ENCODE measurements around the gene GOLGA3.
"Not testable (repeated sequence)": the region's sequence is repeated elsewhere in the genome, so short reads cannot be mapped to it uniquely, and the experiment has no call there.

GOLGA3 gene

DNA sequence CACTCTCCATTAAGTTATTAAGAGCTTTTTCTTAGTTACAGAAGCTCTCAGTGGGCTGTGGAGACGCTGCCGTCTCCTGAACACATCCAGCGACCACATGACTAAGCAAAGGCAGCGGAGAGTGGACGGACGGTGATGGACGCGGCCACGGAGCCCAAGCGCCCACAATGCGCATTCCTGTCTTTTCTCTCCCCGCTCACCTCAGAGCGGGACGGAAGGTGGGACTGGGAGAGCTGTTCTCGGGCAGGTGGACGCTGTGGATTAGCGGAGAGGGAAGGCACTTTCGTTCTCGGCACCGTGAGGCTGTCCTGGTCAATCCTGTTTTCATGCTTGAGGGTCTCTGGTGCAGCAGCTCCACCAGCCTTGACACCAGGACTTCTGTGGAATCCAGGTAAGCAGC lies 64.4 kb downstream of the GOLGA3 start:
- H3K27ac Mint-ChIP-seq = peak overlapping the region; percentile 78
- H3K36me3 Mint-ChIP-seq (ENCODE audit: low read depth) = peaks cover 25% of the 10 kb centered on the region
- no peaks in the 10 kb centered on the region for H3K9me3 Mint-ChIP-seq
- no peak overlapping the region for H3K4me3 Mint-ChIP-seq
- H3K27me3 Mint-ChIP-seq (ENCODE audit: low read depth, poor library complexity) = peaks cover 5% of the 10 kb centered on the region
- peaks cover 58% of the 10 kb centered on the region for H3K4me1 Mint-ChIP-seq
- DNase-seq = no peak
- no peak for TF ChIP-seq CTCF (IDR thresholded peaks at IDR 0.05)

DNA sequence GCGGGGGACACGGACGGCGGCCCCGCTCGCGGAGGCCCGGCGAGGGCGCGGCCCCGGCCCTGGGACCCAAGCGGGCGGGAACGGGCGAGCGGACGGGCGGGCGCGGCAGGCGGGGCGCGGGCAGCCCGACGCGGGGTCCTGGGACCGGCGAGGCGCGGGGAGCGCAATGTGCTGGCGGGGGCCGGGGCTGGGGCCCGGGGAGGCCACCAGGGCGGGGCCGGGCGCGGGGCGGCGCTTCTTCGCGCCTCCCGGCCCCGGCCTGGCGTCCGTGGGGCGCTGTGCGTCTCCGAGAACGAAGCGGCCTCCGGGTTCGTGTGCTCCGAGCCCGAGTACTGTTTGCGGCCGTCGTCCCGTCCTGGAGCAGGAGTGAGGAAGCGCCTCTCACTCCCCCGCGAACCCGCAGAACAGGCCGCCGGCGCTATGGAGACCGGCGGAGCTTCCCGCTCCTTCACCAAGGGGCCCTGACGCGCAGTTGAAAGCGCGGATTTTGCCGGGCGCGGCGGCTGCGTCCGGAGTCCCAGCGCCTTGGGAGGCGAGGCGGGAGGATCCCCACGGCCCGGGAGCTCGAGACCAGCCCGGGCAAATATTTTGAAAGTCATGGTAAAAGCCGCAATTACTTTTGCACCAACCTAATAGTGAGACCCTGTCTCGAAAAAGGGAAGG lies 66.6 kb downstream of the GOLGA3 start:
- H3K27ac Mint-ChIP-seq = peak overlapping the region; percentile 80

GRCh38 chr12:132761032-132761920 lies 67.4 kb downstream of the GOLGA3 start, which contains the start of gene ANKLE2:
ANKLE2 (minus strand) TSS chr12:132761832; CDS start chr12:132761798, 34 bp downstream.
- peaks cover 30% of the 10 kb centered on the region for H3K36me3 Mint-ChIP-seq (ENCODE audit: low read depth)
- H3K4me3 Mint-ChIP-seq = peak within 1 kb of the TSS; percentile 97
- H3K27me3 Mint-ChIP-seq (ENCODE audit: low read depth, poor library complexity) = peaks cover 5% of the 10 kb centered on the region
- H3K4me1 Mint-ChIP-seq = peaks cover 30% of the 10 kb centered on the region
- DNase-seq = peak; percentile 75
- peak within 1 kb of the TSS; percentile 99 for H3K27ac Mint-ChIP-seq
- H3K9me3 Mint-ChIP-seq = no peaks in the 10 kb centered on the region
- no peak for TF ChIP-seq CTCF (IDR thresholded peaks at IDR 0.05)

More for the DNA sequence above, 66.6 kb downstream of the GOLGA3 start:
- Mint-ChIP-seq H3K4me1 (peaks cover 38% of the 10 kb centered on the region), H3K36me3 (ENCODE audit: low read depth) (peaks cover 27% of the 10 kb centered on the region), H3K4me3 (peak overlapping the region; percentile 78), H3K9me3 (no peaks in the 10 kb centered on the region), H3K27me3 (ENCODE audit: low read depth, poor library complexity) (peaks cover 5% of the 10 kb centered on the region)
- peak; percentile 84 for DNase-seq
- TF ChIP-seq CTCF (IDR thresholded peaks at IDR 0.05) = no peak

DNA sequence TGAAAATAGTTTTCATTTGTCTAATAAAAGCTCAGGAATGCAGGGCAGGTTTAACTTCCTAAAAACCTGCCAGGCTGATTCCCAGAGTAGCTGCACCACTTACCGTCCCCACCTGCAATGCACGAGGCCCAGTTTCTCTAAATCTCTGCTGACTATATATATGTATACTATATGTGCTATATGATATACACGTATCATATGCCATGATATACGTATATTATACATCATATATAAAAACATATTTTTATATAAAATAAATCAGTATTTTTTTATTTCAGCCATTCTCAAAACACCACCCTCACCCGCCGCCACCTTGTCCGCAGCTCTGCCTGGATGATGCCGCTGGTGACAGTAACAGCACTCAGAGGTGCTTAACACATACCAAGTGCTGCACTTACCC lies 69.3 kb downstream of the GOLGA3 start:
- DNase-seq = no peak
- no peak for TF ChIP-seq CTCF (IDR thresholded peaks at IDR 0.05)
- peaks cover 19% of the 10 kb centered on the region for H3K4me1 Mint-ChIP-seq
- no peak overlapping the region for H3K27ac Mint-ChIP-seq
- peaks cover 39% of the 10 kb centered on the region for H3K36me3 Mint-ChIP-seq (ENCODE audit: low read depth)
- peaks cover 5% of the 10 kb centered on the region for H3K27me3 Mint-ChIP-seq (ENCODE audit: low read depth, poor library complexity)
- H3K4me3 Mint-ChIP-seq = peak overlapping the region; percentile 97
- no peaks in the 10 kb centered on the region for H3K9me3 Mint-ChIP-seq

- not testable (repeated sequence) for H3K9me3 Mint-ChIP-seq; H3K27ac Mint-ChIP-seq; H3K4me3 Mint-ChIP-seq; DNase-seq; H3K27me3 Mint-ChIP-seq (ENCODE audit: low read depth, poor library complexity)
- Mint-ChIP-seq H3K4me1 (peaks cover 19% of the 10 kb centered on the region), H3K36me3 (ENCODE audit: low read depth) (peaks cover 43% of the 10 kb centered on the region)
These were observed 69.8 kb downstream of the GOLGA3 start for GRCh38 chr12:132758825-132759224.

DNA sequence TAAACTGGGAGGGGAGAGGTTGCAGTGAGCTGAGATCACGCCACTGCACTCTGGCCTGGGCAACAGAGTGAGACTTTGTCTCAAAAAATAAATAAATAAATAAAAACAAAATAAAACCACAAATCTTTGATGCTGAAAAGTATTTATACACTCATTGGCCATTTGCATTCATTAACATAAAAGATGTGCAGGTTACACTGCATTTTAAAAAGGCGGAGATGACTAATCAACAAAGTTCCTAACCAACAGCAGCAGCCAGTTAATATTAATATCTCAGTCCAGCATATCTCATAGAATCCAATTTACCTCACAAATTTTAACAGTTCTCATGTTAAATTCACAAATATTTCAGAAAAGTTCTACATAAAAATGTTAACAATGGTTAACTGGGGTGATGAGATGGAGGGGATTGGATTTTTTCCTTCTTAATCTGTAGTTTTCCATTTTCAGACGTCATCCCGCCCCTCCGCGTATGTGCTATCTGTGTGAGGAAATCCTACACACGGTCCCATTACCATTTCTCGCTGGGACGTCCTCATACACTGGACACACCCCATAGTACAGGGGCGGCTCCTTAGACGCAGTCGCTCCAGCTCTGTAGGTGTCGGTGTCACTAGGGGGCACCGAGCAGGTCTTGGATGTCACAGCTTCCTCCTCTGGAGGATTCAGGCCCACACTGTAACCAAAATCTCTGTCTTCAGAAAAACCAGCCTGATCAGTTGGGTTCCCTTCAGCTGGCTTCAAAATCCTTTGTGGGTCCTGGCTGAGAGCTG lies 74.3 kb downstream of the GOLGA3 start:
- Mint-ChIP-seq H3K9me3 (no peaks in the 10 kb centered on the region), H3K4me1 (no peaks in the 10 kb centered on the region), H3K36me3 (ENCODE audit: low read depth) (peaks cover 63% of the 10 kb centered on the region), H3K27ac (peak overlapping the region; percentile 68), H3K4me3 (no peak overlapping the region), H3K27me3 (ENCODE audit: low read depth, poor library complexity) (no peaks in the 10 kb centered on the region)
- DNase-seq = no peak
- no peak for TF ChIP-seq CTCF (IDR thresholded peaks at IDR 0.05)

DNA sequence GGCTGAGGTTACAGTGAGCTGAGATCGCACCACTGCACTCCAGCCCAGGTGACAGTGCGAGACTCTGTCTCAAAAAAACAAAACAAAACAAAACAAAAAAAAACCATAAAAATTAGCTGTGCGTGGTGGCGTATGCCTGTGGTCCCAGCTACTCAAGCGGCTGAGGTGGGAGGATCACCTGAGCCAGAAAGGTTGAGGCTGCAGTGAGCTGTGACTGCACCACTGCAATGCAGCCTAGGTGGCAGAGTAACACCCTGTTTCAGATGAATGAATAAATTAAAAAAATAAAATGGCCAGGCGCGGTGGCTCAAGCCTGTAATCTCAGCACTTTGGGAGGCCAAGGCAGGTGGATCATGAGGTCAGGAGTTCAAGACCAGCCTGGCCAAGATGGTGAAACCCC lies 75.0 kb downstream of the GOLGA3 start:
- not testable (repeated sequence) for H3K4me1 Mint-ChIP-seq; H3K9me3 Mint-ChIP-seq; H3K27me3 Mint-ChIP-seq (ENCODE audit: low read depth, poor library complexity); H3K27ac Mint-ChIP-seq; DNase-seq; H3K4me3 Mint-ChIP-seq
- H3K36me3 Mint-ChIP-seq (ENCODE audit: low read depth) = peaks cover 60% of the 10 kb centered on the region
